ENCODE results near the gene NPC2.

DNA sequence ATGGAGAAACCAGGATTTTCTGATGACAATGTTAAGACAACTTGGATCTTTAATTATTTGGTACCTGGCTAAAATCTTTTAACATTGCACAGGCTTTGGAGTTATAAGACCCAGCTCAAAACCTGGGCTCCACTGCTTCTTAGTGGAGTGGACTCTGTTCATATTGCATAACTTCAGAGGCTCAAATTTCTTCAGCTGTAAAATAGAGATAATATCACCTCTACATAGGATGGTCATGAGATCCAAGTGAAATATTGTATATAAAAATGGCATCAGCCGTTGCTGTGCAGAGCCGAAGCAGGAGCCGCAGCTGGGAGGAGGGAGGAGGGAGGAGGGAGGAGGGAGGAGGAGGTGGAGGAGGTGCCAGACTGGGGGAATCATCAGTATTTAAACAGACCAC lies 10.5 kb downstream of the NPC2 start:
- TF ChIP-seq ZNF565 (CRISPR knock-in tag; conservative IDR thresholded peaks at IDR 0.05; ENCODE audit: low read depth) (no peak), ZFP3 (CRISPR knock-in tag; IDR thresholded peaks at IDR 0.05) (no peak), RARB (CRISPR knock-in tag; IDR thresholded peaks at IDR 0.05) (no peak), CSDC2 (CRISPR knock-in tag; IDR thresholded peaks at IDR 0.05) (no peak), PPARA (CRISPR knock-in tag; IDR thresholded peaks at IDR 0.05; ENCODE audit: borderline replicate concordance) (no peak), ZC3H10 (CRISPR knock-in tag; IDR thresholded peaks at IDR 0.05) (no peak), ZNF70 (CRISPR knock-in tag; IDR thresholded peaks at IDR 0.05) (no peak), SNAI2 (CRISPR knock-in tag; IDR thresholded peaks at IDR 0.05) (no peak)
- TF ChIP-seq, protein P1, sequence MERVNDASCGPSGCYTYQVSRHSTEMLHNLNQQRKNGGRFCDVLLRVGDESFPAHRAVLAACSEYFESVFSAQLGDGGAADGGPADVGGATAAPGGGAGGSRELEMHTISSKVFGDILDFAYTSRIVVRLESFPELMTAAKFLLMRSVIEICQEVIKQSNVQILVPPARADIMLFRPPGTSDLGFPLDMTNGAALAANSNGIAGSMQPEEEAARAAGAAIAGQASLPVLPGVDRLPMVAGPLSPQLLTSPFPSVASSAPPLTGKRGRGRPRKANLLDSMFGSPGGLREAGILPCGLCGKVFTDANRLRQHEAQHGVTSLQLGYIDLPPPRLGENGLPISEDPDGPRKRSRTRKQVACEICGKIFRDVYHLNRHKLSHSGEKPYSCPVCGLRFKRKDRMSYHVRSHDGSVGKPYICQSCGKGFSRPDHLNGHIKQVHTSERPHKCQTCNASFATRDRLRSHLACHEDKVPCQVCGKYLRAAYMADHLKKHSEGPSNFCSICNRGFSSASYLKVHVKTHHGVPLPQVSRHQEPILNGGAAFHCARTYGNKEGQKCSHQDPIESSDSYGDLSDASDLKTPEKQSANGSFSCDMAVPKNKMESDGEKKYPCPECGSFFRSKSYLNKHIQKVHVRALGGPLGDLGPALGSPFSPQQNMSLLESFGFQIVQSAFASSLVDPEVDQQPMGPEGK (CRISPR knock-in tag; IDR thresholded peaks at IDR 0.05; ENCODE audit: borderline replicate concordance): no peak
- TF ChIP-seq, protein P2, sequence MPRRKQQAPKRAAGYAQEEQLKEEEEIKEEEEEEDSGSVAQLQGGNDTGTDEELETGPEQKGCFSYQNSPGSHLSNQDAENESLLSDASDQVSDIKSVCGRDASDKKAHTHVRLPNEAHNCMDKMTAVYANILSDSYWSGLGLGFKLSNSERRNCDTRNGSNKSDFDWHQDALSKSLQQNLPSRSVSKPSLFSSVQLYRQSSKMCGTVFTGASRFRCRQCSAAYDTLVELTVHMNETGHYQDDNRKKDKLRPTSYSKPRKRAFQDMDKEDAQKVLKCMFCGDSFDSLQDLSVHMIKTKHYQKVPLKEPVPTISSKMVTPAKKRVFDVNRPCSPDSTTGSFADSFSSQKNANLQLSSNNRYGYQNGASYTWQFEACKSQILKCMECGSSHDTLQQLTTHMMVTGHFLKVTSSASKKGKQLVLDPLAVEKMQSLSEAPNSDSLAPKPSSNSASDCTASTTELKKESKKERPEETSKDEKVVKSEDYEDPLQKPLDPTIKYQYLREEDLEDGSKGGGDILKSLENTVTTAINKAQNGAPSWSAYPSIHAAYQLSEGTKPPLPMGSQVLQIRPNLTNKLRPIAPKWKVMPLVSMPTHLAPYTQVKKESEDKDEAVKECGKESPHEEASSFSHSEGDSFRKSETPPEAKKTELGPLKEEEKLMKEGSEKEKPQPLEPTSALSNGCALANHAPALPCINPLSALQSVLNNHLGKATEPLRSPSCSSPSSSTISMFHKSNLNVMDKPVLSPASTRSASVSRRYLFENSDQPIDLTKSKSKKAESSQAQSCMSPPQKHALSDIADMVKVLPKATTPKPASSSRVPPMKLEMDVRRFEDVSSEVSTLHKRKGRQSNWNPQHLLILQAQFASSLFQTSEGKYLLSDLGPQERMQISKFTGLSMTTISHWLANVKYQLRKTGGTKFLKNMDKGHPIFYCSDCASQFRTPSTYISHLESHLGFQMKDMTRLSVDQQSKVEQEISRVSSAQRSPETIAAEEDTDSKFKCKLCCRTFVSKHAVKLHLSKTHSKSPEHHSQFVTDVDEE (CRISPR knock-in tag; IDR thresholded peaks at IDR 0.05): no peak

Measured in SK-N-SH treated with all-trans-retinoic acid at 6 μM for 48 hours (cell line).